Measurements from ENCODE around the gene GCLM.

GRCh38 chr1:93907718-93908117 lies 1.5 kb downstream of the GCLM start:
- TF ChIP-seq CTCF (IDR thresholded peaks at IDR 0.05): no peak
- TF ChIP-seq POLR2A (IDR thresholded peaks at IDR 0.05): no peak

All from vagina (tissue), 2 donors.